ENCODE data around the gene AP4S1. TPM values are rescaled to one million over a fixed set of nuclear protein-coding genes. Genes with fewer than 3 reads are reported as not detected.

AP4S1 gene
- total RNA-seq, 1 donor from 2014 or later: 4.2 TPM

DNA sequence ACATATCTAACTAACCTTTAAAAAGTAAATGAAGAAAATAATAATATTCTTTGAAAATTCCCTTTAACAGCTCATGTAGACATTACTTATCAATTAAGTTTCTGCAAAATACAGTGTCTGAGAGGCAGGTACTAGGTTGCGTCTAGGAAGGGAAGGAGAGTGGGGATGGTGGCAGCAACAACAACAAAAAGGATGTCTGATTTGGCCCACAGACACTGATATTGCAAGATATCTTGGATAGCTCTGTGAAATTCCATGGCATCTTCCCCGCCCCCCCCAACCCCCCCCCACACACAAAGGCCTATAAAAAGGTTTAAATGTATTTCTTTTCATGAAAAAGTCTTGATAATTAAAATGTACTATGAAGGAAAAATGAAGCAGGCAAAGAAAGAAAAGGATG, 41.6 kb upstream of the AP4S1 start:
- TF ChIP-seq, protein P1, sequence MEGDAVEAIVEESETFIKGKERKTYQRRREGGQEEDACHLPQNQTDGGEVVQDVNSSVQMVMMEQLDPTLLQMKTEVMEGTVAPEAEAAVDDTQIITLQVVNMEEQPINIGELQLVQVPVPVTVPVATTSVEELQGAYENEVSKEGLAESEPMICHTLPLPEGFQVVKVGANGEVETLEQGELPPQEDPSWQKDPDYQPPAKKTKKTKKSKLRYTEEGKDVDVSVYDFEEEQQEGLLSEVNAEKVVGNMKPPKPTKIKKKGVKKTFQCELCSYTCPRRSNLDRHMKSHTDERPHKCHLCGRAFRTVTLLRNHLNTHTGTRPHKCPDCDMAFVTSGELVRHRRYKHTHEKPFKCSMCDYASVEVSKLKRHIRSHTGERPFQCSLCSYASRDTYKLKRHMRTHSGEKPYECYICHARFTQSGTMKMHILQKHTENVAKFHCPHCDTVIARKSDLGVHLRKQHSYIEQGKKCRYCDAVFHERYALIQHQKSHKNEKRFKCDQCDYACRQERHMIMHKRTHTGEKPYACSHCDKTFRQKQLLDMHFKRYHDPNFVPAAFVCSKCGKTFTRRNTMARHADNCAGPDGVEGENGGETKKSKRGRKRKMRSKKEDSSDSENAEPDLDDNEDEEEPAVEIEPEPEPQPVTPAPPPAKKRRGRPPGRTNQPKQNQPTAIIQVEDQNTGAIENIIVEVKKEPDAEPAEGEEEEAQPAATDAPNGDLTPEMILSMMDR (IDR thresholded peaks at IDR 0.05): no peak
- no peaks in the 10 kb centered on the region for H3K36me3 ChIP-seq
- intact Hi-C loops (cut with DNase I): no loop called here
- H3K4me1 ChIP-seq: peaks cover 0 to 15% of the 10 kb centered on the region in 2 donors
- H3K9me3 ChIP-seq: no peaks in the 10 kb centered on the region
- H3K4me3 ChIP-seq: no peak overlapping the region
- H3K27ac ChIP-seq: no peak overlapping the region
- no peak for DNase-seq (ENCODE audit: low spot score in 2 of 2)
- H3K27me3 ChIP-seq: no peaks in the 10 kb centered on the region

DNA sequence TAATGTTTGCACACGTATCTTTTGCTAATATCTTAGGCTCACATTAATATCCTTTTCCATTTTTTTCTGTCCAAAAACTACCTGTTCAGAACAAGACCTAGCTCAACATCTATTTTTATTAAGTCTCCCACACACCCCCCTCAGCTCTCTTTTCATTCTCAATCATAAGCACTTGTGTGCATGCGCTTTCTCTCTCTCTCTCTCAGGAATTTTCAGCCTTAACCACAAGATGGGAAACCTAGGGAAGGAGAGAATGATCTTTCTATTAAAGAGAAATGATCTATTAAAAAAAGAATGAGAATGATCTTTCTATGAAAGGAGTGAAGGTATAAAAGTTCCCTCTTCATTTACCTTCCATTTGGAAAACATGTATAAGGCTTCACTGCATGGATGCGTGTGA, 39.7 kb upstream of the AP4S1 start:
- no peak overlapping the region for H3K27ac ChIP-seq
- TF ChIP-seq, protein P1 (IDR thresholded peaks at IDR 0.05): no peak
- DNase-seq (ENCODE audit: low spot score in 2 of 2): no peak
- H3K4me3 ChIP-seq: no peak overlapping the region
- H3K9me3 ChIP-seq: no peaks in the 10 kb centered on the region
- H3K27me3 ChIP-seq: no peaks in the 10 kb centered on the region
- no peaks in the 10 kb centered on the region for H3K36me3 ChIP-seq
- H3K4me1 ChIP-seq: peaks cover 0 to 7% of the 10 kb centered on the region in 2 donors
- intact Hi-C loops (cut with DNase I): no loop called here

DNA sequence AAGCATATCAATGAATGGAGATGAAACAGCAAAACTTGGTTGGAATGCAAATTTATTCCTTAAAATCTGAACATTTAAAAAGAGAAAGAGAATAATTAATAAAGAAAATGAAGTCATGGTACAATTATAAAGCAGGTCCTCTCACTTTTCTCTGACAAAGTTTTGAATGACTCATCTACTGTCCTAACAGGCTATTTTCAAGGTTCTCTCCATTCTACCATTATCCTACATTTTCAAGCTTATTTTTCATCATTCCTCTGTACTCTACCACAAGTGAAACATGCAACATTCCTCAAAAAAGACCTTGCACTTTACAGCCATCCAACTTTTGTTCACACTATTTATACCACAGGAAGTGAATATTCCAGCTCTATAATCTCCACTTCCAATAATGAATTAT, 36.9 kb upstream of the AP4S1 start:
- Histone ChIP-seq H3K4me1 (no peaks in the 10 kb centered on the region), H3K4me3 (no peak overlapping the region), H3K9me3 (no peaks in the 10 kb centered on the region), H3K27me3 (no peaks in the 10 kb centered on the region), H3K27ac (peak overlapping the region; percentile 36 to 60), H3K36me3 (no peaks in the 10 kb centered on the region)
- TF ChIP-seq, protein P1 (IDR thresholded peaks at IDR 0.05): no peak
- intact Hi-C loops (cut with DNase I): no loop called here
- DNase-seq (ENCODE audit: low spot score in 2 of 2): no peak

DNA sequence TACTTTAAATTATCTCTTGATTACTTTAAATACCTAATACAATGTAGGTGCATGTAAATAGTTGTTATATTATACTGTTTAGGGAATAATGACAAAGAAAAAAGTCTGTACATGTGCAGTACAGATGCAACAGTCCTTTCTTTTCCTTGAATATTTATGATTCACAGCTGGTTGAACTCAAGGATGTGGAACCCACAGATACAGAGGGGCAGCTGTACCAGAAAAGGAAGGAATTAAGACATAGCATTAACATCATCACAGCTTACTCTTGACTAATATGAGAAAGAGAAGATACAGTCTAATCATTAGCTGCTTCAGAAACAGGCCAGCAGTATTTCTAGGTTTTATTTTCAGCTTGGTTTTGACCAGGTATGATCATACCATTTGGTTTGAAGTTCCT, 34.7 kb upstream of the AP4S1 start:
- Histone ChIP-seq H3K4me1 (peaks cover 0 to 13% of the 10 kb centered on the region in 2 donors), H3K27ac (no peak overlapping the region), H3K36me3 (no peaks in the 10 kb centered on the region), H3K4me3 (no peak overlapping the region), H3K27me3 (no peaks in the 10 kb centered on the region), H3K9me3 (no peaks in the 10 kb centered on the region)
- TF ChIP-seq, protein P1 (IDR thresholded peaks at IDR 0.05): no peak
- intact Hi-C loops (cut with DNase I): no loop called here
- no peak for DNase-seq (ENCODE audit: low spot score in 2 of 2)

DNA sequence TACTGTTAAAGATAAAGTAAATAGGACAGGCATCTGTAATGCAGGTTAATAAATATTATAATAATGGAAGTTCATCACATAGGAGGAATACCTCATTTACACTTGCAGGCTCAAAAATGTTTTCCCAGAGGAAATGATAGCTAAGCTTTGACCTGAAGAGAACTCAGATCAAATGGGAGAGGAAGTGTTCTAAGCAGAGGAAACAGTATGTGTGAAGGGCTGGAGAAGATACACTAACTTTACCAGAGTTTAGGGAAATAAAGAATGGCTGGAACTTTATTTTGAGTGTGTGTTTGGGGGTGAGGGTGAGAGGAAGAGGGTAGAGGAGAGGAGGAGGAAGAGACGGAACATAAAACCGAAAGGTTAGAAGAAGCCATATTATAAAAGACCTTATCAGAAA, 34.0 kb upstream of the AP4S1 start:
- no peaks in the 10 kb centered on the region for H3K27me3 ChIP-seq
- H3K9me3 ChIP-seq: no peaks in the 10 kb centered on the region
- no peak for DNase-seq (ENCODE audit: low spot score in 2 of 2)
- no peak overlapping the region for H3K4me3 ChIP-seq
- H3K27ac ChIP-seq: no peak overlapping the region
- intact Hi-C loops (cut with DNase I): no loop called here
- TF ChIP-seq, protein P1 (IDR thresholded peaks at IDR 0.05): no peak
- peaks cover 0 to 16% of the 10 kb centered on the region in 2 donors for H3K4me1 ChIP-seq
- no peaks in the 10 kb centered on the region for H3K36me3 ChIP-seq

DNA sequence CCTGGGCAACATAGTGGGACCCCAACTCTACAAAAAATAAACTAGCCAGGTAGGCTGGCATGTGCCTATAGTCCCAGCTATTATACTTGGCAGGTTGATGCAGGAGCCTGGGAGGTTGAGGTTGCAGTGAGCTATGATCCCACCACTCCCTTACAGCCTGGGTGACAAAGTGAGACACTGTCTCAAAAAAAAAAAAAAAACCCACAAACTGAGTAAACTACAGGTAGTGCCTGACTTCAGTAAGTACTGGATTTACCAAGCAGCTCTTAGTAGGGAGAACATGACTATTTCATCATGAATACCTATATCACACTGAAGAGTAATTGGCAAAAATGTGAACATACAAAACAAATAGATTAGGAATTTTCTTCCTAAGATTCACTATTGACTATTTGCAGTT, 32.4 kb upstream of the AP4S1 start:
- Histone ChIP-seq H3K36me3 (peaks cover 0 to 1% of the 10 kb centered on the region in 2 donors), H3K9me3 (peaks cover 0 to 4% of the 10 kb centered on the region in 2 donors), H3K27me3 (no peaks in the 10 kb centered on the region), H3K27ac (no peak overlapping the region), H3K4me3 (no peak overlapping the region), H3K4me1 (peaks cover 0 to 16% of the 10 kb centered on the region in 2 donors)
- TF ChIP-seq, protein P1 (IDR thresholded peaks at IDR 0.05): no peak
- intact Hi-C loops (cut with DNase I): no loop called here
- DNase-seq (ENCODE audit: low spot score in 2 of 2): no peak

All from ascending aorta (tissue), 2 donors.